Activated CD4-positive, CD25-positive, alpha-beta regulatory T cell treated with anti-CD3 and anti-CD28 coated beads, Interleukin-2, amount 50 U/mL, for 16 hours (primary cell): ENCODE data around the gene RARS2.

Experiments
- DNase-seq: peaks from one replicate; pipeline ENCODE4 v3.0.0-alpha.2; 2020; ENCODE audit warnings: low read depth, low spot score

RARS2 gene

DNA sequence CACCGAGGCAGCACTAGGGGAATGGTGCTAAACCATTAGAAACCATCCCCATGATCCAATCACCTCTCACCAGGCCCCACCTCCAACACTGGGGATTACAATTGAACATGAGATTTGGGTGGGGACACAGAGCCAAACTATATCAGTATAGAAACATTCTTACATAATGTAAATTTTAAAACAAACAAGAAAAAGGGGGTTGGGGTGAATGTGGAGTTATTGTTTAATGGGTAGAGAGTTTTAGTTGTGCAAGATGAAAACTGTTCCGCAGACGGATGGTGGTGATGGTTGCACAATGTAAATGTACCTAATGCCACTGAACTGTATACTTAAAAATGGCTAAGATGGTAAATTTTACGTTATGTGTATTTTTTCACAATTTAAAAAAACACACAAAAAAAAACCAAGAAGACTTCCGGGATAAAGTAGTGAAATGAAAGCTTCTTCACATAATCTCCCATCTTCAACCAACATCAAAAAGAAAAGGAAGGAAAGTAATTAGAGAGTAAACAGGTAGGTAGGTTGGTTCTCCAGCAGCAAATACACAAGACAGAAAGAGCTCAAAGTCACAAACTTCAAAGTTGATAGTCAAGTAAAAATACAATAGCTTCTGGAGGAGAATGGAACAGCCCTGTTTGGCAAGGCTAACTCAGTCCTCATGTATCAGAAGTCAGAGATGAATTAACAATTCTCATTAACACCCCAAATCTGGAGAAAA lies 16.3 kb downstream of the RARS2 start:
- DNase-seq, result no peak

DNA sequence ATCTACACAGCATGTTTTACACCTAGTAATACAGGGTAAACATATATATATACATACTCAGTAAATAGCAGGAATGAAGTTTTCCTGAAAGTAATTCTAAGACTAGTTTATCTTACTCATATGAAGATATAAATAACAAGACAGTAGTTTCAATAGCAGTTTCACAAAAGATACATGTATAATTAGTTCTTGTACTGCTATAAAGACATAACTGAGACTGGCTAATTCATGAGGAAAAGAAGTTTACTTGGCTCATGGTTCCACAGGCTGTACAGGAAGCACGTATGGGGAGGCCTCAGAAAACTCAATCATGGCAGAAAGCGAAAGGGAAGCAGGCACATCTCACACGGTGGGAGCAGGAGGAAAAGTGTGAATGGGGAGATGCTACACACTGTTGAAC lies 16.9 kb downstream of the RARS2 start:
- no peak for DNase-seq

DNA sequence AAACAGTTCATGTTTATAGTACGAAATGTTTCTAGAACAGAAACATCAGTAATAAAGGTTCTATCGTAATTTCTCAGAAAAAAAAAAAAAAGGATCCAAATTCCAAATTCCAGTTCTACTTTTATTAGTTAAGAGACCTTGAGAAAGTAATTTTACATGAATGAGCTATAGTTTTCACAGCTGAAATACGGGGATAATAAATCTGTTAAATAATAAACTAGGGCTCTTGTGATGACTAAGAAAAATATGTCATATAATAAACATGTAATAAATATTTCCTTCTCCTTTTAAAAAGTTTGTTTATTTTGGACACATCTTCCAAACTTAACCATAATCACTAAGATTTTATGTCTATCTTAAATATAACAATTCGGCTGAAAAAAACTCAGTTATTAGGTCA lies 17.8 kb downstream of the RARS2 start:
- DNase-seq, result no peak

DNA sequence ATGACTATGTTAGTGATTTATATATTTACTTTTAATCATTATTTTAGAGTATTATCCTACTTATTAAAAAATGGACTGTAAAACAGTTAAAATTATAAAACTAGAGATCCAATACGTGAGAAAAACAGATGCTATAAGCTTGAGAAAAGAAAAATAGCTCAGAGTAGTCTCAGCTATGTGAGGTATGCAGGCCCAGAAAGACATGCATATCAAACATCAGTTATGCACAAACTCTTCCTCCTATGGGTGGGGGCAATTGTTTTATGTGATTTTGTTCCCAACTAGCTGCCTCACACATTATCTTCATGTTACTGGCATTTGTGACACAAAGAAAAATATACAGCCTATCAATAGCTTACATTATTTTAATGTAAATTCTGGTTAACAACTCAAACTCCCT lies 28.8 kb downstream of the RARS2 start:
- DNase-seq, result no peak

DNA sequence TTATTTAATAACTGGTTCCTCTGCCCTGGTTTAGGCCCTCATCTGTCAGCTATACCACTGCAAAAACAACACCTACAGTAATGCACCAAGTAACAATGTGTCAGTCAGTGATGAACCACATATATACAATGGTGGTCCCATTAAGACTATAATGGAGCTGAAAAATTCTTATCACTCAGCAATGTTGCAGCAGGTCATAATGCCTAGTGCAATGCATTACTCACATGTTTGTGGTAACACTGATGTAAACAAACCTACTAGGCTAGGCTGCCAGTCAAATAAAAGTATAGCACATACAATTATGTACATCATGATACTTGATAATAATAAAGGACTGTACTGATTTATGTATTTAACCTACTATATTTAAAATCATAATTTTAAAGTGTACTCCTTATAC lies 31.3 kb downstream of the RARS2 start:
- DNase-seq, result no peak

DNA sequence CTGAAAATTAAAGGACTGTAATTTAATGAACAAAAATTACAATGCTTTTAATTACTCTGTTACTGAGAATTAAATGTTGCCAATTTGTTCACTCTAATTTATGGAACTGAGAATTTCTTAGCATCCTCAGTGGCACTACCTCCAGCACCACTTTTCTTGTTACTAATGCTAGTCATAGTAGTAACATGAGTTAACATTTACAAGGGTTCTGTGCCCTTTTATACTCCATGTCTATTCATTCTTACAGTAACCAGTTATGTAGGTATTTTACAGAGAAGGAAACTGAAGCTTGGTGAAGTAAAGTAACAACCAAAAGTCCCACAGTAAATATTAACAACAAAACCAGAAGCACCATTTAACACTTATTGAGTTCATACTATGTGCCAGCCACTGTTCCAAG lies 34.3 kb downstream of the RARS2 start:
- no peak for DNase-seq

DNA sequence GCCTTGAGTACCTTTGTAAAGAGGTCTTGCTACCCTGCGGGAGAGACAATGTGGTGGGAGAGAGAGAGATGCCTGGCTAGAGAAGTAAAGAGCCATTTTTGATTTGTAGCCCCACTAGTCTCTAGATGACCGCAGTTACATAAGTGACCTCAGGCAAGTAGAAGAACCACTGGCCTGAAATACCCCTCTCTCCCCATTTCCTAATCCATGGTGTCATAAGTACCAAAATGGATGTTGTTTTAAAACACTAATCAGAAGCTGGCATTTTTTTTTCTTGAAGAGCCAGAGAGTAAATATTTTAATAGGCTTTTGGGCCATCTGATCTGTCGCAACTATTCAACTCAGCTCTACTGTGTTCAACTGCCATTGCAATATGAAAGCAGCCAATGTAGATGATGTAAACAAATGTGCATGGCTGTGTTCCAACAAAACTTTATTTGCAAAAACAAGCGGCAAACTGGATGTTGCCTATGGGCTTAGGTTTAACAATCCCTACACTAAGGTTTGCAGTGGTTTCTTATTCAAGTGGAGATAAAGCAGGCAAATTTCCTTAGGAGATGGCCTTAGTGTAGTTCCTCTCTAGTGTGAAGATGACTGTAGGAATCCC lies 36.5 kb downstream of the RARS2 start:
- no peak for DNase-seq

DNA sequence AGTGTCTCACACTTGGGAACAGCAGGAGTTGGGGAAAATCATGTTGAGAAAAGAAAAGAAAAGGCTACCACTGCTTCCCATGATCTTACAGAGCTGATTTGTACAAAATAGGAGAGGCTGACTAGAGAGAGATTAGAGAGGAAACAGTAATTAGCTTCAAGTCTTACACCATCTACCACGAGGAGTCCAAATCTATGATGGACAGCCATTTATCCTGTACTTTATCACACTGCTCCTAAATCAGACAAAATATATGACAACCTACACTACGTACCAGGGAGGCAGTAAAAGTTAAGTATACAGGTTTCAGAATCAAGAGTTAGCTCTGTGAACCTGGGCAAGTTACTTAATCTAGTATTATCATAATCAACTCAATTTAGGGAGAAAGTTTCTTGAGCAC lies 38.0 kb downstream of the RARS2 start:
- no peak for DNase-seq

DNA sequence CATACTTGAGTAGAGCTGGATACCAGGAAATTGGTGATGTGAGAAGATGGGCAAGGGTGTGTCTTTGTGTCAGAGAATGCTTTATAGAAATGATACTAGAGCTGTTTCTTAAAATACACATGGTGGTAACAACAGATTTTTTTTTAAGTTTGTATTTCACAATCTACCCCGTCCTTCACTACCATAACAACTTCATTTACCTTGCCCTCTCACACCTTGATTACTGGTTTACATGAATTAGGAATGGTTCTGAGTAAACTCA lies 45.4 kb downstream of the RARS2 start:
- no peak for DNase-seq

DNA sequence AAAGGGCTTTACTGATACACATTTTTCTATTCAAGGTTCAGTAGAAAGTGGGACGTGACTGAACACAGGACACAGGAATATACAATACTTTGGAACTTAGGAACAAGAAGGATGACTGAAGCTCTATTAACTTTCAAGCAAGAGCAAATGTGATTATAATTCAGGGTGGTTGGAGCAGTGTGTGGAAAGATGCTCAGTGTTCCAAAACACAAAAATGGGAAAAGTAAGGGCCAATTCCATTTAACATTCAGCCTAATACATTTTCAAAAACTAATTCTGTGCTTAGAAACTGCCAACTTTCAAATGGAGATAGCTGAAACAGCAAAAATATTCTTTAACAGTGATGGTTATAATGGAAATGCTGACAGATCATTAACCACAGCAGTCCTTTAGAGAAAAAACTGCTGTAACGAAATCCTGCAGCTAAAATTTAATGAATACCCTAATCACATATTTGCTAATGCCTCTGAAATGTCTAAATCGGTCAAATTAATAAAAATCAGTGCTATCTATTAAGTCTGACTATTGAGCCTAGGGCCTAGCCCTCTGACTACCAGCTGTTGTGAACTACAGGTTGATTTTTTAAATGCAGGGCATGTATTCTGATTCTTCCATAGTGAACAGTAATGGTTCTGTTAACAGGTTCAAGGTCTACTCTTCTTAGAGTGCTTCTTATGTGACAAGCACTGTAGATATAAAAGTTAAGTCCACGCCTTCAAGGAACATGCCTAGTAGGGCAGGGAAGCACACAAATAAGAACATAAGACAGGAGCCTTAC lies 45.9 kb downstream of the RARS2 start:
- DNase-seq, result no peak

DNA sequence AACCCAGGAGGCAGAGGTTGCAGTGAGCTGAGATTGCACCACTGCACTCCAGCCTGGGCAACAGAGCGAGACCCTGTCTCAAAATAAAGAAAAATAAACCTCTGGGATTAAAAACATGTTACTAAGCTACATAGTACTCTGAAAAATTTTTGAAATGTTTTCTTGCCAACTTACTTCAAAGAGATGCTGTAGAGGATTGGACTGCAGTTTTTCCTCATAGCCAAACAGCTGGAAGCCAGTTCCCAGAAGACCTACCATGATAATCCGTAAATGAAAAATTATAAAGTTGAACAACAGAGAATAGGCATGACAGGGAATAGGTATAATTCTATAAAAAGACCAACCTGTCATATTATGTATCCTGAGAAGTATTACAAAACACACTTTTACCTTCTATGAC lies 48.0 kb downstream of the RARS2 start:
- no peak for DNase-seq

DNA sequence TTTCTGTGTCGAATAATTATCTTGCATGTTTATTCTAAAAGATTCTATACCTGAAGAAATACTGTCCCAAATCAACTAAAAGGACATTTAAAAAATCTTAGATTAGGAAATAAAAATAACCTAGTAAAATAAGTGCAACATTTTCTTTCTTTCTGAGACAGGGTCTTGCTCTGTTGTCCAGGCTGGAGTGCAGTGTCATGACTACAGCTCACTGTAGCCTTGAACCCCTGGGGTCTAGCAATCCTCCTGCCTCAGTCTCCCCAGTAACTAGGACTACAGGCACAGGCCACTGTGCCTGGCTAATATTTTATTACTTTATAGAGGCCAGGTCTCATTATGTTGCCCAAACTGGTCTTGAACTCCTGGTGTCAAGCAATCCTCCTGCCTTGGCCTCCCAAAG lies 48.7 kb downstream of the RARS2 start:
- no peak for DNase-seq

DNA sequence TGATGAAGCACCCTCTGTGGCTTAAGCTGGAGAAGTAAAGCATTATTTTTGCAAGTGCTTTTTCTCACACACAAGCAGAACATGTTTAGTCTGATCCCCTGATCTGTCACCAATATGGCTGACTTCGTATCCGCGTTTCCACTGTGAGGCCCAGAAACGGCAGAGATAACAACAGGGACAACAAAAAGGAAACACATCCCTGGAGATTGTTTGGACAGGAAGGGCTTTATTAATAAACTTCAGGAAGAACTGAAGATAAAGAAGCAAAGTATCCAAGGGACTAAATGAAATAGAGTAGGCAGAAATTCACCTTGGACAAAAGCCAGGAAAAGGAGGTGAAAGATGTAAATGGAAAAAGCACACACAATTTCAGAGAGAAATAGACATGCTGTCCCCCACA lies 49.2 kb downstream of the RARS2 start:
- no peak for DNase-seq

DNA sequence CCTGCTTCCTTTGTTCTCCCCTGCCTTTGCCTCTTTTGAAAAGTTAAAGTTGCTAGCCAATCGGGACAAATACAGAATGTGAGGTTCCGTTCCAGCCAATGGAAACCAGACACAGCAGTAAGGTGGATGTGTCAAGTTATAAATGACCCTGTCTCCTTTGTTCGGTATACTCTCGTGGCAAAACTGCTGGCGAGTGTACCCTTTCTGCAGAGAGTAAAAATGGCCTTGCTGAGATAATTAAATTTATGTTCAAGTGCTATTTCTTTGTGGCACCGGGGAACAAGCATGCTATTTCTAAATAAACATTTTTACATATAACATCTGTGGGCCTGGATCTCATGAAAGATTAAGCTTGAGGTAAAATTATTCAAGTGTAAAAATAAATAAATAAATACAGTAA lies 50.2 kb downstream of the RARS2 start:
- no peak for DNase-seq

DNA sequence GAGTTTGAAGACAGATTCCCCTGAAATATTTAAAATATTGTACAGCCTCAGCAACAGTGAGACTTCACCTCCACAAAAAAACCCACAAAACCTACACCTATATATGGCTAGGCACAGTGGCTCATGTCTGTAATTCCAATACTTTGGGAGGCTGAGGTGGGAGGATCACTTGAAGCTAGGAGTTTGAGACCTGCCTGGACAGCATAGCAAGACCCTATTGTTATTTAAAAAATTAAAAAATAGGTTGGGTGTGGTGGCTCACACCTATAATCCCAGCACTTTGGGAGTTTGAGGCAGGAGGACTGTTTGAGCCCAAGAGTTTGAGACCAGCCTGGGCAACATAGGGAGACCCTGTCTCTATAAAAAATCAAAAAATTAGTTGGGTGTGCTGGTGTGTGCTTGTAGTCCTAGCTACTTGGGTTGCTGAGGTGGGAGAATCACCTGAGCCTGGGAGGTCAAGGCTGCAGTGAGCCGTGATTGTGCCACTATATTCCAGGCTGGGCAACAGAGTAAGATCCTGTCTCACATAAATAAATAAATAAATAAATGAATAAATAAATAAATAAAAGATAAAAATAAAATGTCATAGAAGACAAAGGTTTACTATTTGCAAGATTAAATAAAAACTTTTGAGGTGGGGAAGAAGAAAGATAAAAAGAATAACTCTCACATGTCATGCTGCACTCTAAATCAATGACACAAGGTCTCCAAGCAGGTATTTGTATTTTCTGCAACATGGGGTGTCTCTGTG lies 51.1 kb downstream of the RARS2 start:
- no peak for DNase-seq

DNA sequence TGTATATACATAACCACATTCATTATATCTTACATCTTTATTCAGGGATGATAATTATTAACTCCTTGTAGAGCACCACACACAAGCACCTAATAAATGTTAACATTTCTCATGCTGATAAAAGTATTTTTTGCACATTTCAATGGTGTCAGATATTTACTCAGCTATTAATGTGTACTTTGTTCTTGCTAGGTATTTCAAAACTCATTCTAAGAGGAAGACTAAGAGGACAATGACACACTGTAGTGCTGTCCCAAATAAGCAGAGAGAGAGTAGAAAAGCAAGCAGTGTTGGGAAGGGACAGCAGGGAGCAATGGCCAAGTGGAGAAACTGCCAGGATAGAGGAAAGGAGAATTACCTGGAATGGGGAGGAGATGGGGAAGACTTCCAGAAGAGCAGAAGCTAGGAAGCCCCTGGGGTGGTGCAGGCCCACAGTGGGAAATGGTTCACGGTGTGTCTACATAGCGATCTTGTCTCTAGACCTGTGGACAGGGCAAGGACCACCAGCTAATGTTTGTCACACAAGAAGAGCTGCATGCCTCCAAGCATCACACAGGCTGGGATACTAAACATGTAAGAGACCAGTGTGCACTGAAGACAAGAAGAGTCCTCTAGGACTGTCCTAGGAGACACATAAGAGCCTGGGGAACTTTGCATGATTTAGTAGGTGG lies 55.3 kb downstream of the RARS2 start:
- no peak for DNase-seq

DNA sequence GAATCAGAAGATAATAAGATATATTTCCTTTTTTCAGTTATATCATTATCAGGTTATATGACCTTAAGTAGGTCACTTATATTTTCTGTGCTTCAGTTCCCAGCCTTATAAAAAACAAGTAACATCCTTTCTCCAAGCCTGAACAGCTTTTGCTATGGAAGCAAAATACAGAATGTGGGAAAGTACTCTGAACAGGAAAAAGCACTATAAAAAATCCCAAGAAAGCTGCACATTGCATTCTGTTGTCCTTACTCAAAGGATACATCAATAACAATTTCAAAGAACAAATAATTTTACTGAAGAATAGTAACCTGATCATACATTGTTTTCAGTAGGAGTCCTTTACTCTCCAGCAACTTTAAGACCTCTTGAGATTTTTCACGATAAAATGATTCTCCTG lies 60.6 kb downstream of the RARS2 start:
- no peak for DNase-seq

DNA sequence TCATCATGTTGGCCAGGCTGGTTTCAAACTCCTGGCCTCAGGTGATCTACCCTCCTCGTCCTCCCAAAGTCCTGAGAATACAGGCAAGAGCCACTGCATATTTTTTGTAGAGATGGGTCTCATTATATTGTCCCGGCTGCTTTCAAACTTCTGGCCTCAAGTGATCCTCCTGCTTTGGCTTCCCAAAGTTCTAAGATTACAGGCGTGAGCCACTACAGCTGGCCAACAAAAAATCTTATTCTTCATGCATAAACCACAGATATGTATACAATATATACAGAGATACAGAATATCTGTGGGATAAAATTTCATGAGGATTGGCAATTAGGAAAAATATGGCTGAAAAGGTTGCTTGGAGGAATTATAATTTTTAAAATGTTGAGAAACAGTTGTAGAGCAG lies 67.1 kb downstream of the RARS2 start:
- DNase-seq, result no peak

DNA sequence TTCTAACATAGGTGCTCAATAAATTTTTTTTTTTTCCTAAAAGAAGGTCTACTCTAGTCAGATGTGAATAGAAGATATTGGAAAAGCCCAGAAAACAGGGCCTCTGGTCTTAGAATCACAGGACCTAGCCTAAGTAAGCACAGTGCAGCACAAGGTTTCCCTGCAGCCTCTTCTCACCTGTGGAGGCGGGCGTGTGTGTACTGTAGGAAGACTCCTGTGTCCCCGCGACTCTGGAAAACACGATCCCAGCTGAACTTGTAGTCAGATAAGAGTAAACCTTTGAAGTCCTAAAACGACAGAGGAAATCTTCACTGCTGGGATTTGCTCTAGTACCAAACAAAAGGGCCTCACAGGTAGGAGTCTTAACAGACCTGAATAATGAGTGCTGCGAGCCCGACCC lies 71.3 kb downstream of the RARS2 start:
- no peak for DNase-seq

DNA sequence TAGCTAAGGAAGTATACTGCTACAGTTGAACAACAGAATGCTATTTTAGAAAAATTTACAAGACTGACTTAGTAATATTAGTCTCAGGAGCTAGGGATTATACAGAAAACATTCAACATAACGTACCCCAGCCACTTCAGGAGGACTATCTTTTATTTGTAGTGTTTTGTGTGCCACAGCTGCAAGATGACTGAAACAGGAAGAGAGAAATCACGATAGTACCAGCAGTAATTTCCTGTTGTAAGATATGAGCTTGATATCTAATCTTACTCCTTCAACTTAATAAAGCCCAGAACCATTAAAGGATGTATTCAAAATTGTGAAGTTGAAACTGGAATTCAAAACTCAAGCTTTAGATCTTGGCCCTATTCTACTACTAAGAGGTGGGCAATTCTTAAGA lies 75.0 kb downstream of the RARS2 start:
- DNase-seq, result no peak

DNA sequence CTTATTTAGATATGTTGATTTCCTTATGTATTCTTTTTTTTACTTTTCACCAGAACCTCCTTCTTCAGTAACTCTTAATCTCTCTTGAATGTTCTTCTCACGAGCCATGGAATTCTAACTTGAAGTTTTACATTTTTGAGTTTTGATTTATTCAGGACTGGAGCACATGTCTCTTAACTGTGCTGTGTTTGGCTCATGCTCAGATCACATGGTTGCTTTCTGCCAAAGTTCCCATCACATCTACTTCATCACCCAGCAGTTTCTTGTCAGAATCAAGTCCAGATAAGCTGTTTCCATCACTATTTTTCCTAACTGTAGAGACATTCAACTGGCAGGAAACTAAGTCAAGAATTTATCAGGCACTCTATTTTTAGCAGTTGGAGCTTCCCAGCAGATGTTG lies 85.3 kb downstream of the RARS2 start:
- no peak for DNase-seq
